H9 (cell line): ENCODE data around the gene KRTAP4-12. TPM values are rescaled to one million over a fixed set of nuclear protein-coding genes. Genes with fewer than 3 reads are reported as not detected.

Experiments used
- DNase-seq: peaks from one replicate; pipeline ENCODE4 v3.0.0-alpha.2; 2017
- H2AFZ ChIP-seq: one replicate; pipeline ENCODE4 v1.6.1; 2013; ENCODE audit warnings: mild to moderate bottlenecking, low read length, control low read depth, moderate library complexity
- H2AK5ac ChIP-seq: 2 replicates; pipeline ENCODE4 v1.6.1; 2013; ENCODE audit warnings: low read length, control low read depth, mixed read lengths; ENCODE audit not compliant: insufficient read length
- H2BK120ac ChIP-seq: one replicate; pipeline ENCODE4 v1.6.1; 2013; ENCODE audit warnings: low read depth, mild to moderate bottlenecking, low read length, control low read depth, inconsistent platforms; ENCODE audit not compliant: poor library complexity, severe bottlenecking
- H2BK12ac ChIP-seq: 2 replicates; pipeline ENCODE4 v1.6.1; 2013; ENCODE audit warnings: low read length, control low read depth, mixed read lengths, low read depth; ENCODE audit not compliant: insufficient read length
- H2BK15ac ChIP-seq: 2 replicates; pipeline ENCODE4 v1.6.1; 2013; ENCODE audit warnings: low read depth, low read length, control low read depth
- H2BK20ac ChIP-seq: one replicate; pipeline ENCODE4 v1.6.1; 2013; ENCODE audit warnings: low read depth, mild to moderate bottlenecking, low read length, control low read depth, inconsistent platforms; ENCODE audit not compliant: poor library complexity, severe bottlenecking
- H2BK5ac ChIP-seq: 2 replicates; pipeline ENCODE4 v1.6.1; 2013; ENCODE audit warnings: low read length, control low read depth, mixed read lengths; ENCODE audit not compliant: insufficient read length
- H3K14ac ChIP-seq: 2 replicates; pipeline ENCODE4 v1.6.1; 2013; ENCODE audit warnings: low read length, control low read depth; ENCODE audit not compliant: insufficient read depth
- H3K18ac ChIP-seq: 2 replicates; pipeline ENCODE4 v1.6.1; 2013; ENCODE audit warnings: low read depth, mild to moderate bottlenecking, mixed read lengths, low read length, control low read depth; ENCODE audit not compliant: insufficient read length
- H3K23ac ChIP-seq: 2 replicates; pipeline ENCODE4 v1.6.1; 2013; ENCODE audit warnings: low read length, control low read depth, mixed read lengths, low read depth; ENCODE audit not compliant: insufficient read length
- H3K23me2 ChIP-seq: 2 replicates; pipeline ENCODE4 v1.6.1; 2013; ENCODE audit warnings: low read depth, mild to moderate bottlenecking, mixed read lengths, low read length, control low read depth; ENCODE audit not compliant: insufficient read length, poor library complexity, severe bottlenecking
- H3K27ac ChIP-seq: 2 replicates; pipeline ENCODE4 v1.5.1; 2013; ENCODE audit warnings: low read length, control low read depth, mixed read lengths, low read depth; ENCODE audit not compliant: insufficient read length
- H3K27me3 ChIP-seq: 2 replicates; pipeline ENCODE4 v1.6.1; 2013; ENCODE audit warnings: low read length, control low read depth, inconsistent platforms; ENCODE audit not compliant: insufficient read depth
- H3K4ac ChIP-seq: 2 replicates; pipeline ENCODE4 v1.6.1; 2013; ENCODE audit warnings: low read depth, mild to moderate bottlenecking, control low read depth, inconsistent platforms, low read length, moderate library complexity
- H3K4me1 ChIP-seq: 2 replicates; pipeline ENCODE4 v1.6.1; 2013; ENCODE audit warnings: low read length, control low read depth, inconsistent platforms; ENCODE audit not compliant: insufficient read depth
- H3K4me2 ChIP-seq: 2 replicates; pipeline ENCODE4 v1.6.1; 2013; ENCODE audit warnings: low read length, control low read depth, mixed read lengths; ENCODE audit not compliant: insufficient read length, insufficient read depth
- H3K56ac ChIP-seq: 2 replicates; pipeline ENCODE4 v1.6.1; 2013; ENCODE audit warnings: low read depth, mild to moderate bottlenecking, mixed read lengths, low read length, control low read depth; ENCODE audit not compliant: insufficient read length
- H3K79me1 ChIP-seq: 2 replicates; pipeline ENCODE4 v1.6.1; 2013; ENCODE audit warnings: low read depth, mild to moderate bottlenecking, moderate library complexity, low read length, control low read depth, inconsistent platforms; ENCODE audit not compliant: insufficient read depth, poor library complexity, severe bottlenecking
- H3K79me2 ChIP-seq: 2 replicates; pipeline ENCODE4 v1.6.1; 2013; ENCODE audit warnings: low read length, control low read depth, inconsistent platforms; ENCODE audit not compliant: insufficient read depth
- H3K9ac ChIP-seq: 2 replicates; pipeline ENCODE4 v1.6.1; 2013; ENCODE audit warnings: low read length, control low read depth, mixed read lengths; ENCODE audit not compliant: insufficient read length; ENCODE audit errors: extremely low read depth
- H3K9me3 ChIP-seq: one replicate; pipeline ENCODE4 v1.6.1; 2013; ENCODE audit warnings: low read depth, low read length, inconsistent platforms; ENCODE audit not compliant: control insufficient read depth
- H3T11ph ChIP-seq: one replicate; pipeline ENCODE4 v1.6.1; 2013; ENCODE audit warnings: mild to moderate bottlenecking, low read length, control low read depth, inconsistent platforms
- H4K20me1 ChIP-seq: one replicate; pipeline ENCODE4 v1.6.1; 2013; ENCODE audit not compliant: control insufficient read depth, insufficient read length, insufficient read depth
- H4K5ac ChIP-seq: 2 replicates; pipeline ENCODE4 v1.6.1; 2013; ENCODE audit warnings: low read depth, mild to moderate bottlenecking, mixed read lengths, low read length, control low read depth; ENCODE audit not compliant: insufficient read length
- H4K8ac ChIP-seq: replicated peaks from 2 replicates; pipeline ENCODE4 v1.6.1; 2013; ENCODE audit warnings: low read length, control low read depth, mixed read lengths, low read depth; ENCODE audit not compliant: insufficient read length
- H4K91ac ChIP-seq: 2 replicates; pipeline ENCODE4 v1.6.1; 2013; ENCODE audit warnings: low read depth, mild to moderate bottlenecking, moderate library complexity, mixed read lengths, low read length, control low read depth; ENCODE audit not compliant: insufficient read length
- H3K27ac Mint-ChIP-seq, 3 experiments: 2 replicates in 2 of 3; 3 replicates in 1 of 3; pipeline ENCODE4 v1.8.0; 2020 to 2021; ENCODE audit warnings: mixed read lengths in 3 of 3, mild to moderate bottlenecking in 1 of 3, moderate library complexity in 1 of 3
- H3K27me3 Mint-ChIP-seq: 2 replicates; pipeline ENCODE4 v1.8.0; 2021; ENCODE audit warnings: low read depth, mild to moderate bottlenecking, moderate library complexity, mixed read lengths
- H3K36me3 Mint-ChIP-seq, 3 experiments: 2 replicates in 2 of 3; 3 replicates in 1 of 3; pipeline ENCODE4 v1.8.0; 2020 to 2021; ENCODE audit warnings: low read depth in 3 of 3, mixed read lengths in 3 of 3; ENCODE audit not compliant: insufficient read depth in 1 of 3
- H3K4me1 Mint-ChIP-seq, 2 experiments: 2 replicates each; pipeline ENCODE4 v1.8.0; 2020; ENCODE audit warnings: mixed read lengths in 2 of 2
- H3K4me3 Mint-ChIP-seq, 2 experiments: 2 replicates in 1 of 2; 3 replicates in 1 of 2; pipeline ENCODE4 v1.8.0; 2020 to 2021; ENCODE audit warnings: mild to moderate bottlenecking in 2 of 2, mixed read lengths in 2 of 2, moderate library complexity in 1 of 2
- H3K9me3 Mint-ChIP-seq, 2 experiments: 2 replicates in 1 of 2; 3 replicates in 1 of 2; pipeline ENCODE4 v1.8.0; 2020; ENCODE audit warnings: mild to moderate bottlenecking in 2 of 2, mixed read lengths in 2 of 2, moderate library complexity in 1 of 2
- CTCF ChIP-seq: fragments of 200-600 bp; sonication (generic); conservative IDR thresholded peaks from 3 replicates; pipeline ENCODE4 v1.8.0; 2021; ENCODE audit warnings: antibody characterized with exemption, mild to moderate bottlenecking
- WGBS: extraction: QIAGEN DNeasy Blood & Tissue Kit; methylation state at CpG from one replicate; pipeline ENCODE4 v1.1.7; 2013; ENCODE audit warnings: missing lambda C conversion rate, low lambda C conversion rate, mixed read lengths; ENCODE audit not compliant: insufficient read length; ENCODE audit errors: extremely low coverage; 5-methylcytosine and 5-hydroxymethylcytosine counted together
- total RNA-seq: library from RNA; stranded (reverse); gene quantifications from 2 replicates; pipeline ENCODE4 v1.2.1, GENCODE V29; 2021

The KRTAP4-12 gene
- total RNA-seq, 1 experiment from 2014 or later: not detected

GRCh38 chr17:41145261-41145660 is 21.3 kb upstream of the KRTAP4-12 start:
- Histone ChIP-seq H2BK120ac (no peak overlapping the region), H3K27me3 (no peaks in the 10 kb centered on the region), H4K91ac (no peak overlapping the region), H3K4me1 (no peaks in the 10 kb centered on the region), H3K79me1 (no peaks in the 10 kb centered on the region), H3K56ac (no peak overlapping the region), H3K9ac (no peak overlapping the region), H3K79me2 (no peaks in the 10 kb centered on the region), H3K14ac (no peak overlapping the region), H2AFZ (no peak overlapping the region), H2BK20ac (no peak overlapping the region), H2BK12ac (no peak overlapping the region), H3K23me2 (no peaks in the 10 kb centered on the region), H3T11ph (no peak overlapping the region), H2BK5ac (no peak overlapping the region), H3K9me3 (peaks cover 5% of the 10 kb centered on the region), H4K20me1 (no peaks in the 10 kb centered on the region), H3K23ac (no peak overlapping the region), H4K8ac (no peak overlapping the region), H3K4ac (no peak overlapping the region), H3K18ac (no peak overlapping the region), H2AK5ac (no peak overlapping the region), H4K5ac (no peak overlapping the region), H2BK15ac (no peak overlapping the region), H3K27ac (no peak overlapping the region), H3K4me2 (no peak overlapping the region)
- Mint-ChIP-seq H3K27ac (no peak overlapping the region), H3K36me3 (peaks cover 11 to 34% (median 19%) of the 10 kb centered on the region in 3 experiments), H3K27me3 (no peaks in the 10 kb centered on the region), H3K9me3 (peaks cover 22 to 28% of the 10 kb centered on the region in 2 experiments), H3K4me3 (no peak overlapping the region), H3K4me1 (peaks cover 2 to 13% of the 10 kb centered on the region in 2 experiments)
- TF ChIP-seq CTCF: no peak
- DNase-seq: no peak
- WGBS: no CpG with 5 or more reads among the region's 2 CpGs
